ENCODE measurements around the gene LHFPL6. TPM values are rescaled to one million over a fixed set of nuclear protein-coding genes. Genes with fewer than 3 reads are reported as not detected.

LHFPL6 gene
- total RNA-seq, 1 donor from 2014 or later: 4.8 TPM

GRCh38 chr13:39318161-39318560, 284.8 kb downstream of the LHFPL6 start:
- intact Hi-C loops (cut with micrococcal nuclease): no loop called here
- Mint-ChIP-seq H3K9me3 (no peaks in the 10 kb centered on the region), H3K27ac (no peak overlapping the region), H3K36me3 (ENCODE audit: low read depth) (no peaks in the 10 kb centered on the region), H3K4me3 (no peak overlapping the region), H3K27me3 (ENCODE audit: insufficient read depth) (peaks cover 4% of the 10 kb centered on the region), H3K4me1 (ENCODE audit: low read depth) (no peaks in the 10 kb centered on the region)
- no peak for DNase-seq (ENCODE audit: low spot score)

- H3K9me3 Mint-ChIP-seq: no peaks in the 10 kb centered on the region
- intact Hi-C loops (cut with micrococcal nuclease): no loop called here
- no peak for DNase-seq (ENCODE audit: low spot score)
- no peak overlapping the region for H3K27ac Mint-ChIP-seq
- H3K36me3 Mint-ChIP-seq (ENCODE audit: low read depth): no peaks in the 10 kb centered on the region
- no peak overlapping the region for H3K4me3 Mint-ChIP-seq
- peaks cover 4% of the 10 kb centered on the region for H3K27me3 Mint-ChIP-seq (ENCODE audit: insufficient read depth)
- H3K4me1 Mint-ChIP-seq (ENCODE audit: low read depth): no peaks in the 10 kb centered on the region
Measured at GRCh38 chr13:39317291-39317690, 285.7 kb downstream of the LHFPL6 start.

- Mint-ChIP-seq H3K4me3 (no peak overlapping the region), H3K27ac (no peak overlapping the region), H3K27me3 (ENCODE audit: insufficient read depth) (peaks cover 4% of the 10 kb centered on the region), H3K36me3 (ENCODE audit: low read depth) (no peaks in the 10 kb centered on the region), H3K4me1 (ENCODE audit: low read depth) (no peaks in the 10 kb centered on the region), H3K9me3 (no peaks in the 10 kb centered on the region)
- intact Hi-C loops (cut with micrococcal nuclease): no loop called here
- no peak for DNase-seq (ENCODE audit: low spot score)
Measured at GRCh38 chr13:39315796-39316195, 287.2 kb downstream of the LHFPL6 start.

- Mint-ChIP-seq H3K4me3 (no peak overlapping the region), H3K27me3 (ENCODE audit: insufficient read depth) (peaks cover 4% of the 10 kb centered on the region), H3K4me1 (ENCODE audit: low read depth) (no peaks in the 10 kb centered on the region), H3K27ac (no peak overlapping the region), H3K9me3 (no peaks in the 10 kb centered on the region), H3K36me3 (ENCODE audit: low read depth) (no peaks in the 10 kb centered on the region)
- DNase-seq (ENCODE audit: low spot score): no peak
- intact Hi-C loops (cut with micrococcal nuclease): no loop called here
Measured at GRCh38 chr13:39313721-39314120, 289.3 kb downstream of the LHFPL6 start.

GRCh38 chr13:39312596-39312995, 290.4 kb downstream of the LHFPL6 start:
- H3K27ac Mint-ChIP-seq: no peak overlapping the region
- intact Hi-C loops (cut with micrococcal nuclease): no loop called here
- H3K4me3 Mint-ChIP-seq: no peak overlapping the region

GRCh38 chr13:39311619-39312018, 291.4 kb downstream of the LHFPL6 start:
- H3K36me3 Mint-ChIP-seq (ENCODE audit: low read depth): no peaks in the 10 kb centered on the region
- no peak overlapping the region for H3K27ac Mint-ChIP-seq
- H3K4me3 Mint-ChIP-seq: no peak overlapping the region
- peaks cover 4% of the 10 kb centered on the region for H3K27me3 Mint-ChIP-seq (ENCODE audit: insufficient read depth)
- DNase-seq (ENCODE audit: low spot score): no peak
- H3K4me1 Mint-ChIP-seq (ENCODE audit: low read depth): no peaks in the 10 kb centered on the region
- H3K9me3 Mint-ChIP-seq: no peaks in the 10 kb centered on the region
- intact Hi-C loops (cut with micrococcal nuclease): no loop called here

More at GRCh38 chr13:39312596-39312995, 290.4 kb downstream of the LHFPL6 start:
- DNase-seq (ENCODE audit: low spot score): no peak
- Mint-ChIP-seq H3K27me3 (ENCODE audit: insufficient read depth) (peaks cover 4% of the 10 kb centered on the region), H3K36me3 (ENCODE audit: low read depth) (no peaks in the 10 kb centered on the region), H3K4me1 (ENCODE audit: low read depth) (no peaks in the 10 kb centered on the region), H3K9me3 (no peaks in the 10 kb centered on the region)

- no peaks in the 10 kb centered on the region for H3K36me3 Mint-ChIP-seq (ENCODE audit: low read depth)
- H3K4me3 Mint-ChIP-seq: no peak overlapping the region
- no peaks in the 10 kb centered on the region for H3K4me1 Mint-ChIP-seq (ENCODE audit: low read depth)
- H3K27me3 Mint-ChIP-seq (ENCODE audit: insufficient read depth): peaks cover 4% of the 10 kb centered on the region
- DNase-seq (ENCODE audit: low spot score): no peak
- intact Hi-C loops (cut with micrococcal nuclease): no loop called here
- H3K9me3 Mint-ChIP-seq: no peaks in the 10 kb centered on the region
- H3K27ac Mint-ChIP-seq: no peak overlapping the region
Measured at GRCh38 chr13:39310961-39311360, 292.0 kb downstream of the LHFPL6 start.

- no peaks in the 10 kb centered on the region for H3K4me1 Mint-ChIP-seq (ENCODE audit: low read depth)
- intact Hi-C loops (cut with micrococcal nuclease): no loop called here
- no peak for DNase-seq (ENCODE audit: low spot score)
- no peaks in the 10 kb centered on the region for H3K27me3 Mint-ChIP-seq (ENCODE audit: insufficient read depth)
- no peak overlapping the region for H3K4me3 Mint-ChIP-seq
- H3K9me3 Mint-ChIP-seq: no peaks in the 10 kb centered on the region
- H3K27ac Mint-ChIP-seq: no peak overlapping the region
- no peaks in the 10 kb centered on the region for H3K36me3 Mint-ChIP-seq (ENCODE audit: low read depth)
Measured at GRCh38 chr13:39306639-39307589, 296.1 kb downstream of the LHFPL6 start.

GRCh38 chr13:39302820-39303219, 300.2 kb downstream of the LHFPL6 start:
- Mint-ChIP-seq H3K27me3 (ENCODE audit: insufficient read depth) (peaks cover 2% of the 10 kb centered on the region), H3K4me1 (ENCODE audit: low read depth) (no peaks in the 10 kb centered on the region), H3K9me3 (no peaks in the 10 kb centered on the region), H3K27ac (no peak overlapping the region), H3K36me3 (ENCODE audit: low read depth) (no peaks in the 10 kb centered on the region), H3K4me3 (no peak overlapping the region)
- intact Hi-C loops (cut with micrococcal nuclease): no loop called here
- DNase-seq (ENCODE audit: low spot score): no peak

- Mint-ChIP-seq H3K4me1 (ENCODE audit: low read depth) (no peaks in the 10 kb centered on the region), H3K9me3 (peaks cover 4% of the 10 kb centered on the region), H3K4me3 (no peak overlapping the region), H3K27ac (no peak overlapping the region), H3K36me3 (ENCODE audit: low read depth) (no peaks in the 10 kb centered on the region), H3K27me3 (ENCODE audit: insufficient read depth) (peaks cover 2% of the 10 kb centered on the region)
- intact Hi-C loops (cut with micrococcal nuclease): no loop called here
- DNase-seq (ENCODE audit: low spot score): no peak
Measured at GRCh38 chr13:39298951-39299350, 304.0 kb downstream of the LHFPL6 start.

GRCh38 chr13:39297664-39298171, 305.3 kb downstream of the LHFPL6 start:
- H3K36me3 Mint-ChIP-seq (ENCODE audit: low read depth): no peaks in the 10 kb centered on the region
- H3K27me3 Mint-ChIP-seq (ENCODE audit: insufficient read depth): peaks cover 2% of the 10 kb centered on the region
- peaks cover 4% of the 10 kb centered on the region for H3K9me3 Mint-ChIP-seq
- H3K4me1 Mint-ChIP-seq (ENCODE audit: low read depth): no peaks in the 10 kb centered on the region
- H3K27ac Mint-ChIP-seq: no peak overlapping the region
- no peak overlapping the region for H3K4me3 Mint-ChIP-seq
- intact Hi-C loops (cut with micrococcal nuclease): no loop called here
- no peak for DNase-seq (ENCODE audit: low spot score)

GRCh38 chr13:39297023-39297422, 306.0 kb downstream of the LHFPL6 start:
- H3K36me3 Mint-ChIP-seq (ENCODE audit: low read depth): no peaks in the 10 kb centered on the region
- DNase-seq (ENCODE audit: low spot score): no peak
- H3K27ac Mint-ChIP-seq: no peak overlapping the region
- H3K4me3 Mint-ChIP-seq: no peak overlapping the region
- peaks cover 2% of the 10 kb centered on the region for H3K27me3 Mint-ChIP-seq (ENCODE audit: insufficient read depth)
- no peaks in the 10 kb centered on the region for H3K4me1 Mint-ChIP-seq (ENCODE audit: low read depth)
- intact Hi-C loops (cut with micrococcal nuclease): no loop called here
- H3K9me3 Mint-ChIP-seq: peaks cover 4% of the 10 kb centered on the region

- H3K36me3 Mint-ChIP-seq (ENCODE audit: low read depth): no peaks in the 10 kb centered on the region
- H3K4me3 Mint-ChIP-seq: no peak overlapping the region
- no peaks in the 10 kb centered on the region for H3K4me1 Mint-ChIP-seq (ENCODE audit: low read depth)
- H3K9me3 Mint-ChIP-seq: peaks cover 4% of the 10 kb centered on the region
- DNase-seq (ENCODE audit: low spot score): no peak
- intact Hi-C loops (cut with micrococcal nuclease): no loop called here
- no peak overlapping the region for H3K27ac Mint-ChIP-seq
- H3K27me3 Mint-ChIP-seq (ENCODE audit: insufficient read depth): peaks cover 2% of the 10 kb centered on the region
Measured at GRCh38 chr13:39296193-39296592, 306.8 kb downstream of the LHFPL6 start.
